ENCODE data around the gene CYP2F1. TPM values are rescaled to one million over a fixed set of nuclear protein-coding genes. Genes with fewer than 3 reads are reported as not detected.

CYP2F1 gene
- total and polyA plus RNA-seq, 2 of the 13 experiments (the other 11 are each of a cell fraction or from before 2014, with no cell fraction given), result not detected

DNA sequence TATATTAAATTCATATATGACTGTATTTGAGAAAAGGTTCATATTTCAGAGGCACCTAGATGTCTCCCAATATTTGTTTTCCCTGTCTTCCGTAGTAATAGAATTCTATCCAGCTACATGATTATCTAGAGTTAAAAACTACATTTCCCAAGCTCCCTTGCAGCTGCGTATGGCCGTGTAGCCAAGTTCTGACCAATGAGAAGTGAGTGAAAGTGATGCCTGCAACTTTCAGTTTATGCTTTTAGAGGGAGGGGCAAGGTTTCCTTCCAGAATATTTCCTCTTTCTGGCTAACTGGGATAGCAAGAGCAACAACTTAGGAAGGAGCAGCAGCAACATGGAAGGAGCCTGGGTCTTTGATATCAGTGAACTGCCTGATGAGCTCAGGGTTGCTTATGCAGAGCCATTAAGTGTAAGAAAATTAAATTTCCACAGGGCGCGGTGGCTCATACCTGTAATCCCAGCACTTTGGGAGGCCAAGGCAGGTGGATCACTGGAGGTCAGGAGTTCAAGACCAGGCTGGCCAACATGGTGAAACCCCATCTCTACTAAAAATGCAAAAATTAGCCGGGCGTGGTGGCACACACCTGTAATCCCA lies 49.2 kb upstream of the CYP2F1 start:
- CTCF ChIA-PET (ENCODE audit: low intra/inter-chr PET ratio, low total read pairs), result no interaction called here
- 57% methylated on average over 6 of the region's 7 CpGs for WGBS (ENCODE audit: low lambda C conversion rate)
- FAIRE-seq (no peak), ATAC-seq (no peak), DNase-seq (ENCODE audit: low spot score) (no peak)
- Histone ChIP-seq H3K4me3 (replicated peaks in 1 of 3; ENCODE audit: insufficient read depth in 1 of 3, low read depth in 2 of 3, low read length in 3 of 3) (no peak overlapping the region), H3K79me2 (ENCODE audit: insufficient read depth, low read length) (no peaks in the 10 kb centered on the region), H3K4me2 (ENCODE audit: low read depth, low read length) (no peak overlapping the region), H2AFZ (ENCODE audit: low read length) (no peak overlapping the region), H3K4me1 (ENCODE audit: insufficient read depth, low read length) (no peaks in the 10 kb centered on the region), H3K27ac (ENCODE audit: extremely low read length, insufficient read depth, low read length) (no peak overlapping the region), H4K20me1 (ENCODE audit: insufficient read depth, low read length) (no peaks in the 10 kb centered on the region), H3K9ac (ENCODE audit: insufficient read depth, low read depth, low read length) (no peak overlapping the region), H3K9me3 (ENCODE audit: low read length) (no peaks in the 10 kb centered on the region), H3K27me3 (ENCODE audit: control insufficient read depth in 1 of 2, insufficient read depth in 2 of 2, low read length in 2 of 2) (no peaks in the 10 kb centered on the region), H3K36me3 (replicated peaks in 1 of 2; ENCODE audit: control insufficient read depth in 1 of 2, insufficient read depth in 2 of 2, low read length in 2 of 2) (no peaks in the 10 kb centered on the region)
- intact Hi-C loops (cut with micrococcal nuclease; ENCODE audit: unreplicated experiment) (no loop called here), in situ Hi-C loops (cut with HindIII; ENCODE audit: extremely low pct_ligation_motif_present, low pct_unique_long_range_greater_than_20kb) (no loop called here)
- POLR2A ChIA-PET, result no interaction called here
- BruUV-seq (replicated peaks), result no TSS peak
- no peak for TF ChIP-seq ZNF383 (CRISPR knock-in tag; IDR thresholded peaks at IDR 0.05; ENCODE audit: borderline replicate concordance)
- TF ChIP-seq ZNF143 (CRISPR knock-in tag; IDR thresholded peaks at IDR 0.05), result peak; percentile 84
- TF ChIP-seq ETV5 (CRISPR knock-in tag; IDR thresholded peaks at IDR 0.05; ENCODE audit: borderline replicate concordance), result no peak
- TF ChIP-seq HDAC2 (CRISPR knock-in tag; IDR thresholded peaks at IDR 0.05), result no peak
- TF ChIP-seq ARID2 (CRISPR knock-in tag; IDR thresholded peaks at IDR 0.05; ENCODE audit: borderline replicate concordance), result no peak
- TF ChIP-seq THAP11 (CRISPR knock-in tag; IDR thresholded peaks at IDR 0.05), result peak; percentile 94
- TF ChIP-seq CREB1 (IDR thresholded peaks at IDR 0.05), result no peak
- TF ChIP-seq CREB1 (CRISPR knock-in tag; IDR thresholded peaks at IDR 0.05), result peak; percentile 77
- peak; percentile 76 for TF ChIP-seq NFYB (CRISPR knock-in tag; IDR thresholded peaks at IDR 0.05)
- TF ChIP-seq XRCC5 (optimal IDR thresholded peaks at IDR 0.05; ENCODE audit: low read length), result no peak
- peak; percentile 74 for TF ChIP-seq NFYC (CRISPR knock-in tag; IDR thresholded peaks at IDR 0.05)
- TF ChIP-seq ZNF235 (CRISPR knock-in tag; IDR thresholded peaks at IDR 0.05; ENCODE audit: borderline replicate concordance), result no peak
- TF ChIP-seq CREM (IDR thresholded peaks at IDR 0.05), result 0 out of 2 replicates have a peak, but pooled peaks have one; percentile 20
- TF ChIP-seq CREM (CRISPR knock-in tag; IDR thresholded peaks at IDR 0.05), result no peak
- TF ChIP-seq ATF1 (CRISPR knock-in tag; IDR thresholded peaks at IDR 0.05), result peak; percentile 56

All from HepG2 (cell line).